NCI-H128 (cell line): ENCODE data around the gene MB21D2.
"Not testable (repeated sequence)": the region's sequence is repeated elsewhere in the genome, so short reads cannot be mapped to it uniquely, and the experiment has no call there.

Experiments
- DNase-seq: peaks from one replicate; lab custom pipeline; 2025; ENCODE audit not compliant: unreplicated experiment; lab: John Stamatoyannopoulos, UW

MB21D2 gene, protein sequence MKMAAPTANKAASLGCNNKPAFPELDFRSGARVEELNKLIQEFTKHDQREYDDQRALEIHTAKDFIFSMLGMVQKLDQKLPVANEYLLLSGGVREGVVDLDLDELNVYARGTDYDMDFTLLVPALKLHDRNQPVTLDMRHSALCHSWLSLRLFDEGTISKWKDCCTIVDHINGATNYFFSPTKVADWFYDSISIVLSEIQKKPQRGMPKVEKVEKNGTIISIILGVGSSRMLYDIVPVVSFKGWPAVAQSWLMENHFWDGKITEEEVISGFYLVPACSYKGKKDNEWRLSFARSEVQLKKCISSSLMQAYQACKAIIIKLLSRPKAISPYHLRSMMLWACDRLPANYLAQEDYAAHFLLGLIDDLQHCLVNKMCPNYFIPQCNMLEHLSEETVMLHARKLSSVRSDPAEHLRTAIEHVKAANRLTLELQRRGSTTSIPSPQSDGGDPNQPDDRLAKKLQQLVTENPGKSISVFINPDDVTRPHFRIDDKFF

DNA sequence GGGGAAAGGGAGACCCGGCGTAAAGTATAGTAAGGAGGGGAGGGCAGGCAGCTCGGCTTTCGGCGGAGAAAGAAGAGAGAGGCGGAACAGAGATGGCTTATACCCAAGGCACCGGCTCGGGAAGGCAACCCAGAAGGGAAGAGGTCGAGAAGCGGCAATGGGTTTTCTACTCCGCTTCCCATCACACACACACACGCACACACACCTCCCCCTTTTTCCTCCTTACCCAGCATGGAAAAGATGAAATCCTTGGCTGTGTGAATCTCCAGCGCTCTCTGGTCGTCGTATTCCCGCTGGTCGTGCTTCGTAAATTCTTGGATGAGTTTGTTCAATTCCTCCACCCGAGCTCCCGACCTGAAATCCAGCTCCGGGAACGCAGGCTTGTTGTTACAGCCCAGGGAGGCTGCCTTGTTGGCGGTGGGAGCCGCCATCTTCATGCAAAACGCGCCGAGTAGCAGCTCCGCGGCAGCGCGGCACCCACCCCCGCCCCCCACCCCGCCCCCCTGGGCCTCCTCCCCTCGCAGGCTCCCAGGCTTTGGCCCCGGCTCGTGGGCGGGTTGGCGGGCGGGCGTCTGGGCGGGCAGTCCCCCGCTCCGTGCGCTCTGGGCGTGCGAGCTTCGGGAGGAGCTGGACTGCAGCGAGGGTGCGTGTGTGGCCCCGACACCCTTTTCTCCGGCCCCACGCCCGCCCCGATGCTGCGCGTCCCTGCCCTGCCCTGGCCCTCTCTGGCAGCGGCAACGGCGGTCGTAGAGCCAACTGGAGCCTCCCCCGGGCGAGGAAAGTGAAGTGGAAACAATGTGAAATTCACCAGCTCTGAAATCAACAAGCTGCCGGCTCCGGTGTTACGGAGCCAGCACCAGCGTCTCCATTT, at the start of gene MB21D2:
TSS of gene MB21D2 (minus strand) at position 453 of the 871 bp plus-strand sequence. CDS start at position 437, 16 bp downstream.
- peak; percentile 71 for DNase-seq

DNA sequence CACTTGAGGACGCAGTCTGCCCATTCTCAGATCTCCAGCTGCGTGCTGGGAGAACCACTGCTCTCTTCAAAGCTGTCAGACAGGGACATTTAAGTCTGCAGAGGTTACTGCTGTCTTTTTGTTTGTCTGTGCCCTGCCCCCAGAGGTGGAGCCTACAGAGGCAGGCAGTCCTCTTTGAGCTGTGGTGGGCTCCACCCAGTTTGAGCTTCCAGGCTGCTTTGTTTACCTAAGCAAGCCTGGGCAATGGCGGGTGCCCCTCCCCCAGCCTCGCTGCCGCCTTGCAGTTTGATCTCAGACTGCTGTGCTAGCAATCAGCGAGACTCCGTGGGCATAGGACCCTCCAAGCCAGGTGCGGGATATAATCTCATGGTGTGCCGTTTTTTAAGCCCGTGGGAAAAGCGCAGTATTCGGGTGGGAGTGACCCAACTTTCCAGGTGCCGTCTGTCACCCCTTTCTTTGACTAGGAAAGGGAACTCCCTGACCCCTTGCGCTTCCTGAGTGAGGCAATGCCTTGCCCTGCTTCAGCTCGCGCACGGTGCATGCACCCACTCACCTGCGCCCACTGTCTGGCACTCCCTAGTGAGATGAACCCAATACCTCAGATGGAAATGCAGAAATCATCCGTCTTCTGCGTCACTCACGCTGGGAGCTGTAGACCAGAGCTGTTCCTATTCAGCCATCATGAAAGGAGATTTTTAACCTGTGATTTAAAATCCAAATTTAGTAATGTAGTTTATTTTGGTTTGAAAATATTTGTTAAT, 47.5 kb upstream of the MB21D2 start:
- DNase-seq, result not testable (repeated sequence)

DNA sequence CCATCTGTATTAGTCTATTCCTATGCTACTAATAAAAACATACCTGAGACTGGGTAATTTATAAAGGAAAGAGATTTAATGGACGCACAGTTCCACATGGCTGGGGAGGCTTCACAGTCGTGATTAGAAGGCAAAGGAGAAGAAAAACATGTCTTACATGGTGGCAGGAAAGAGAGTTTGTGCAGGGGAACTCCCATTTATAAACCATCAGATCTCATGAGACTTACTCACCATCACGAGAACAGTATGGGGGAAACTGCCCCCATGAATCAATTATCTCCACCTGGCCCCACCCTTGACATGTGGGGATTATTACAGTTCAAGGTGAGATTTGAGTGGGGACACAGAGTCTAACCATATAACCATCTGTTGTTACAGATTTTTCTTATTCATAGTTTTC, 42.1 kb upstream of the MB21D2 start:
- DNase-seq, result no peak

DNA sequence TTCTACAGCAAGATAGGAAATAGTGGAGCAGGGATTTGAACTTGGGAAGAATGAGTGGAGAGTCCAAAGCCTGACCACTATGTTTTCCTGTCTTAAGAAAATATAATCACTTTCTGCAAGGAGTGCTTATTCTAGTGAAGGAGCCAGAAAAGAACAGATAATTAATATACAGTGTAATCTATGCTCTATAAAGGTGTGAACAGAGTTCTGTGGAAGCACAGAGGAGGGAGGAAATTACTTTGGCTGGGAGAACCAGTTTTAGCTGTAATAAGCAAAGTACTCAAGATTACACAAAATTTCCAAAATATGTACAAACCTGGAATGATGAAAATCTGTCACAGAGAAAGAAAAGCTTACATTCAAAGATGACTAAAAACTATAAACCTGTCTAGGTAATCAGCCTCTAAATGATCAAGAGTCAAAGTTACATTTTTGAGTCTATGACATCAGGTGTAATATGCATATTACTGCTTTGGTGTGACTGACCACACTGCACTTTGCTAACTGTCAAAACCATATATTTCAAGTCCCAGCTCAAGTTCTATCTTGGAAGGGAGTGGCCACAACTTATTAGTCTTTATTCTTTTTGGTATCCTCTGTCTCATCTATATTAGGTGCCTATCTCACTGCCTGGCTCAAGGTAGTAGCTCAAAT, 40.7 kb upstream of the MB21D2 start:
- DNase-seq, result no peak

DNA sequence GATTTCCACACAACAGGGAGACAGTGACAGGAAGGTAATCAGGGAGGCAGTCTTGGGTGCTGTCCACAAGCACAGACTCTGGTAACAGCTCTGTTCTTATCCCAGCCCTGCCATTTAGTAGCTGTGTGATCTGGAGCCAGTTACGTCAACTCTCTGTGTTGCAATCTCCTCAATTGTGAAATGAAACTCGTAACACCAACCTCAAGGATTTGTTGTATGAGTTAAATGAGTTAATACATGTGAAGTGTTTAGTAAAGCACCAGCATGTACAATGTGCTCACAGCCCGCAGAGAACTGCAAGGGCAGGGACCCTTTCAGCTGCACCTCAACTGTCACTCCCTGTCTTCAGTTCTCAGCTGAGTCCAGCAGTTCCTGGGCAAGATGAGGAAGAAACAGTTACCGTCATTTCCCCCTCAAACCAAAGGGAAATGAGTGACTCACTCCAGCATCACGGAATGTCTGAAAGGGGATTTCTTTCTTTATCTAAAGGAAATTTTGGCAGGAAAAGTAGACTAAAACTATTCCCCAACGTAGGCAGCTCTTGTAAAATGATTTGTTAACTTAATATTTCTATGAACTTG, 39.9 kb upstream of the MB21D2 start:
- no peak for DNase-seq

DNA sequence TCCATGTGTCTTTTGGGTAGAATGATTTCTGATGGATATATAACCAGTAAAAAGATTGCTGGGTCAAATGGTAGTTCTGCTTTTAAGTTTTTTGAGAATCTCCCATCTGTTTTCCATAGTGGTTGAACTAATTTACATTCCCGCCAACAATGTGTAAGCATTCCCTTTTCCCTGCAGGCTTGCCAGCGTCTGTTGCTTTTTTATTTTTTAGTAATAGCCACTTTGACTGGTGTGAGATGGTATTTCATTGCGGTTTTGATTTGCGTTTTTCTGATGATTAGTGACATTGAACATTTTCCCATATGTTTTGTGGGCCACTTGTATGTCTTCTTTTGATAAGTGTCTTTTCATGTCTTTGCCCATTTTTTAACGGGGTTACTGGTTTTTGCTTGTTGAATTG, 36.3 kb upstream of the MB21D2 start:
- no peak for DNase-seq

DNA sequence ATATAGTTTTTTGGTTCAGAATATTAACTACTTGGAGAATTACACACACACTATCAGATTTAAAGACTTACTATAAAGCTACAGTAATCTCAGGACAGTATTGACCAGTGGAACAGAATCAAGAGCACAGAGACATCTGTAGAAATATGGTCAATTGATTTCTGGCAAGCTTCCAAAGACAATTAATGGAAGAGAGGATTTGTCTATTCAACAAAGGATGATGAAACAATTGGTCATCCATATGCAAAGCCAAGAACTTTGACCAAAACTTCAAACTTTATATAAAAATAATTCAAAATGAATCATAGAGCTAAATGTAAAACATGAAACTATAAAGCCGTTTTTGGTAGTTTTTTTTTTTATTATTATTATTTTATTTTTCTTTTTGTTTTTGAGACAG, 29.8 kb upstream of the MB21D2 start:
- DNase-seq, result no peak

DNA sequence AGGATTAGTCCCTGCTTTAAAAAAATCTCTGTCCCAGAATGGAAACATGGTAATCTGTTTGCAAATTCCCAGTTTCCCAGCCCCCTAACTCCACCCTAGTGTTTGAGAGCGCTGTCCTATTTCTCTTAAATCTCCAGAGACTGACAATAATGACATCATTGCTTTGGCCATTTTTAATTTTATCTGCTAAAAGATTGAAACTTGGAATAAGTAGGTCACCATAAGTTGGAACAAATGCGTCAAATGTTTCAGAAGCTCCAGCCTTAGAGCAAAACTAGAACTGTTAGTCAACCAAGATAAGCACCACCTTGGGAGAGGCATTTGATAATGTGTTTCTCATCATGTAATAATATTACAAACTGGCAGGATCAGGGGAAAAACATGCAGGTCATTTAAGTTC, 25.7 kb upstream of the MB21D2 start:
- no peak for DNase-seq

DNA sequence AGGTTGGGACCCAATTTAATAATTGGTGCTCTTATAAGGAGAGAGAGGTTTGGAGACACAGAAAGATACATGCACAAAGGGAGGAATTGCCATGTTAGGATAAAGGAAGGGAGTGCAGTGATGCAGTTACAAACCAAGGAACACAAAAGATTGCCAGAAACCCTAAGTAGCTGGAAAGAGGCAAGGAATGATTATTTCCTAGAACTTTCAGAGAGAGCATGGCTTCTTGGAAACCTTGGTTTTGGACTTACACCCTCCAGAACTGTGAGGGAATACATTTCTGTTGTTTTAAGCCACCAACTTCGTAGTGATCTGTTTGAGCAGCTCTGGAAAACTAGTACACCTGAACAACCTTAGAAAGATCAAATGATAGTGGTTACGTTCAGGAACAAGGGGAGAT, 25.0 kb upstream of the MB21D2 start:
- no peak for DNase-seq

DNA sequence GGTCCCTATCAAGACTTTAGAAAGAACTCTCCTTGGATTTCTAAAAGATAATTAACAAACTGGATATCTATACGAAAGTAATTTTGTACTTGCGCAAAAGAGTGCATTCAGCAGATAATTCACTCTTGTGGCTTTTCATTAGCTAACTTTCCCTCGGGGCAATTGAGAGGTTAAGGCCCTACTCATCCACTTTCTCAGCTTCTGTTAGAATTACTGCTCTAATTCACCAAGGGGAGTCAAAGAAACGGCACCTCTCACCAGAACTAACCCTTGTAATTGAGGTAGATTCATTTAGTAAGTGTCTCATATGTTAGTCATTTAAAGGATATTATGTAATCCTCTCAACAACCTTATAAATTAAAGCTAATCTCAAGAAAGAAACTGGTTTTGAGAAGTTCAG, 22.5 kb upstream of the MB21D2 start:
- DNase-seq, result no peak

DNA sequence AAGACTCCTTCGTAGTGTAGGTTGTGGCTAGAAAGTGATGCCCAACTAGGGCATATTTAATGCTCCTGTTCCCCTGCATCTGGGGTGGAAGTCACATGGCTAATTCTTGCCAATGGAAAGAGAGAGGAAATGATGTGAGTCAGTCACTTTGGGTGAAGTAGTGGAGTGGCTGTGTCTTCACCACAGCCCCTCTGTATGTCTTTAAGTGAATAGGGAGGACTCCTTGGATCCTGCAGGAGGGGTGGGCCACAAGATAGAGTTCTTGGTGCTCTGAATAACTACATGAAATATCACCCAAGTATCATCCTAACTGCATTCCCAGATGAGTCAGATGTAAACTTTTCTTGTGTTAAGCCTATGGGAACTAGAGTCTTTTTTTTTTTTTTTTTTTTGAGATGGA, 17.8 kb upstream of the MB21D2 start:
- DNase-seq, result no peak

DNA sequence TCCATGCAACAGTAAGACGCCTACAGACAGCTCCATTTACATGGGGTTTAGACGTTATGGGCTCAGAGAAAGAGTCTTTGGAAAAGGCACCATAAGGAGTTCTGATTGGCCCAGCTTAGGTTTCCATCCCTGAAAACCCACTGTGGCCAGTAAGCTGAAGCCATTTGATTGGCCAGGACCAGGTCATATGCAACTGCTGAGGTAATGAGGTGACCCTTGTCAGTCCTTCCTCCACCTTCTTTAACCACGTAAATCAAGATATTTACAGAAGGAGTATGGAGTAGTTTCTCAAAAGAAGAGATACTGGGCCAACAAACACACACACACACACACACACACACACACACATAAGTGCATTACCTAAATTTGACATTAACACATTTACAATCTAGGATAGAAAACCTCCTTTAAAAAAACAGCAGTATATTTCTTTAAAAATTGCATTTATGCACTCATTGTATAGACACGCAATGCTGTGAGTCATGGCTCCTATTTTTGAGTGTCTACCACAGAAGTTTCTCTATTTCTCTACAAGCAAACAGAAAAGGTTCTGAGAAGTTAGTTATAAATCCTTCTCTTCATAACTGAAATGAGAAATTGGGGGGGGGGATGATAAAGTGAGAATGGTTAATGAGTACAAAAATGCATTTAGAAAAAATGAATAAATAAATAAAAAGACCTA, 16.3 kb upstream of the MB21D2 start:
- DNase-seq, result no peak

DNA sequence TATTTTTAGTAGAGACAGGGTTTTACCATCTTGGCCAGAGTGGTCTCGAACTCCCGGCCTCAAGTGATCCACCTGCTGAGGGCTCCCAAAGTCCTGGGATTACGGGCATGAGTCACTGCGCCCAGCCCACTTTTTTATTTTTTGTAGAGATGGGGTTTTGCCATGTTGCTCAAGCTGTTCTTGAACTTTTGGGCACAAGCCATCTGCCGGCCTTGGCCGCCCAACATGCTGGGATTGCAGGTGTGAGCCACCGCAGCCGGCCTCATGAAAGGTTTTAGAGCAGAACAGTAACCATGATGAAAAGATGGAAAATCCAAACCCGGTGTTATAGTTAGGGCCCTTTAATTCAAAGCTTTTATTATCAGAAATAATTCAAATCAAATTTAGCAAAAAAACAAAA, 15.6 kb upstream of the MB21D2 start:
- DNase-seq, result no peak

DNA sequence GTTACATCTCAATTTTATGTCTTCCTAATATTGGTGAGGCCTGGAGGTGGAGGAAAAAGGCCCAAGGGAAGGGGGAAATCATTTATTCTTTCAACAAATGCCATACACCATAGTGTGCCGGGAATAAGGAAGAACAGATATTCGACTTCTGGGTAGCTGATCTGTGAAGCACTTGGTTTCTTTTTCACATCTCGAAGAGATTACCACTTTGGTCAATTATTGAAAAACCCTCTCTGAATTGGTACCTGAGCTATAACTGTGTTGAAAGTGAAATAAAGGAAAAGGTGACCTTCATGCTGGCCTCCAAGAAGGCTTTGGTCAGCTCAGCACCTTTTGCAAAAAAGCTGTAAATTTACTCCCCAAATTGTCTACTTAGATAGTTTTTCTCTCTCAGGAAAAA, 14.2 kb upstream of the MB21D2 start:
- no peak for DNase-seq

DNA sequence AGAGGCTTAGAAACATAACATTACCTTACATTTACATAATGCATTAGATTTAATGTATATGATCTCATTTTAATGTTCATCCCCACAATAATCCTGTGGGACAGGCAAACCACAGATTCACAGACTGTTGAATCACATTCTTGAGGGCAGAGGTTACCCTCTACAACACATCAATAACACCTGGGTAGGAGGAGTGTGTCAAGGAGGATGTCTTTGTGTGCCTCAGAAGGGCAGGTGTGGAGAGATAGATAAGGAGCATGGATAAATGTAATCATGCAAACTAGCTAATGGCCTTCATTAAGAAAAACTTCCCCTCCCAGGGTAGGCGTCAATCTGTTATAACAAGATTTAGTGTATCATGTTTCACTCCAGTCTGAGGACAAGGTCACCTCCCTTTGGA, 12.9 kb upstream of the MB21D2 start:
- DNase-seq, result no peak

DNA sequence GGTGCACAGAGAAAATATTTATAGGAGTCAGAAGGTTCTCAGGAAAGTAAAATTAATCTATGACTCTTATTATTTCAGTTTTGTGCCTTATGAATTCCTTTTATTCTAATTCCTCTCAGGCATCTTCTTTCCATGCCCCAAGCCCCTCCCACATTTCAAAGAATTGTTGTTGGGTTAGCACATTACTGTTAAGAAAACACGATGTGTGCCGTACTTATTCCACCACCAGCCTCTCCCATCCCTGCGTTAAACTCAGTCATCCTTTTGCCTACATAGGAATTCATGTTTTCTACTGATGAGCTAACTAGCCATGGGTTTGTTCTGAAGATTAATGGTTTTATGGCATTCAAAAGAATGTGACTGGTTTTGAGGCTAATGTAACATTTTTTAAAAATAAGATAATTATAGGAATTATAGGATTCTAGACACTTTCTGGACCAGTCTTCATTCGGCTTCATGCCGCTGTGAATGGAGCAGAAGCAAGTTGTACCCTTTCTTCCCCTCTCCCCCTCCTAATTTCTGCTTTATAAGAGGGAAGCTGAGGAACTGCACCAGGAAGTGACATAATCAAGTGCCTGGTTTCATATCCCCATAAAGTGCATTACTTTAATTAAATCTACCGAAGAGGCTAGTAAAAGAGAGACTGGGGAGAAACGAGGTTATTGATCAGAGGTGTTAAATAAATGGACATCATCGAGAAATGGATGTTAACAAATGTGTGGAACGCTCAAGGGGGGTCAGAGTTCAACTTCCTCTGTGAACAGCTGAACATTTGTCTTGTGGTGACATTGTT, 12.3 kb upstream of the MB21D2 start:
- DNase-seq, result no peak

DNA sequence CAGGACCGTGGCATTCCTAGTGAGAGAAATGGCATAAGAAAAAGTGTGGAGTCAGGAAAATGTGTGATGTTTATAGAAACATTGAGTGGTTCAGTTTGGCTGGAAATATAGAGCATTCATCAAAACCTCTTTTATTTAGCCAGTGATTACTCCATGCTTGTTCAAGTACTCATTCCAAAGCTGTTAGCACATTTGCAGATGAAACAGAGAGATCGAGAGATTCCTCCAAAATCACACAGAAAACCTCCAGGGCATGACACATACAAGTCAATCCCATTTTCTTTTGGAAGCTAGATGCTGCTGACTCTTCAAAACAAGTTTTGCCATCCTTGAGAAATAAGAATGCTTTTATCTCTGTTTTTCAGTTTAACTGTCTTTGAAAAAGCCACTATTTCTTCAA, 11.5 kb upstream of the MB21D2 start:
- DNase-seq, result no peak

DNA sequence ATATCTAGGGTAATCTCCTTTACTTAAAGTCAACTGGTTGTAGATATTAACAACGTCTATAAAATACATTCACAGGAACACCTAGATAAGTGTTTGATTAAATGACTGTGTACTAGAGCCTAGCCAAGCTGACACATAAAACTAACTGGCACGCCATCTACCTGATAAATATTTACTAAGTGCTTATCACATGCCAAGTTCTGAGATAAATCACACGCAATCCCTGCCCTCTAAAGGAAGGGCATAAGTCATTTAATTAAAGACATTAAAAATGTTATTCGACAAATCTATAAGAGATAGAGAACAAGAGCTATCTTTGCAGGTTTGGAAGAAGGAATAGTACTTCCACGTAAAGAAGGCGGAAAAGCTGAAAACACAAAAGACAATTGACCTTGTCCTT, 11.1 kb upstream of the MB21D2 start:
- DNase-seq, result no peak

DNA sequence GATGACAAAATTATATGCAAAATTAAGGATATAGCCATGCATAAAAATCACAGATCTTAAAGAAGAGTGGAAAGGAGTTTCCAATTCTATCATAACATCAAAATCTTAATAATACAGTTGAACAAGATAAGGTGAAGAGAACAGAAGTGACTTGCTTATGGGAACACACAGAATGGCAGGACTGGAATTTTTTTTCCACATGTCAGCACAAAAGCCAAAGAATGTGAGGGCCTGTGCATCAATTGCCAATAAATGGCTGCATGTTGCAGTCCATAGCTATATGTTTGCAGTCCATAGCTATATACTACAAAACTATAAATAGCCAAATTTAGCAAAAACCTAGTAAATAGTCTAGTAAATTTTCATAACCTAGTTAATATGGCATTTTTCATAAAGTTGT, 10.4 kb upstream of the MB21D2 start:
- DNase-seq, result no peak
